Activated B cell treated with CpG ODN at 0.5 μM for 24 hours (primary cell): Measurements from ENCODE around the gene PSME3IP1. TPM values are rescaled to one million over a fixed set of nuclear protein-coding genes. Genes with fewer than 3 reads are reported as not detected.

Experiments
- ATAC-seq: fragments of 200-7000 bp; cut with Tn5 transposase; one replicate; pipeline ENCODE4 v1.10.0; 2021; ENCODE audit warnings: low read depth, mild to moderate bottlenecking, moderate library complexity
- CTCF ChIA-PET: fragments of 350-600 bp; sonication (Branson Sonifier 250); formaldehyde crosslinking; loops from one replicate; lab custom pipeline; 2021; ENCODE audit warnings: antibody characterized with exemption; lab: Charles Lee
- POLR2A ChIA-PET: fragments of 350-600 bp; sonication (Branson Sonifier 250); formaldehyde crosslinking; loops from one replicate; lab custom pipeline; 2021; ENCODE audit warnings: antibody characterized with exemption; lab: Charles Lee
- DNase-seq: peaks from one replicate; pipeline ENCODE4 v3.0.0; 2022
- H3K27ac Mint-ChIP-seq: one replicate; pipeline ENCODE4 v1.8.0; 2020; ENCODE audit warnings: mixed read lengths
- H3K27me3 Mint-ChIP-seq: one replicate; pipeline ENCODE4 v1.8.0; 2021; ENCODE audit warnings: mixed read lengths
- H3K36me3 Mint-ChIP-seq: one replicate; pipeline ENCODE4 v1.8.0; 2021; ENCODE audit warnings: low read depth, mixed read lengths
- H3K4me1 Mint-ChIP-seq: one replicate; pipeline ENCODE4 v1.8.0; 2021; ENCODE audit warnings: mixed read lengths
- H3K4me3 Mint-ChIP-seq: one replicate; pipeline ENCODE4 v1.8.0; 2020; ENCODE audit warnings: mild to moderate bottlenecking, mixed read lengths
- H3K9me3 Mint-ChIP-seq: one replicate; pipeline ENCODE4 v1.8.0; 2020; ENCODE audit warnings: mixed read lengths
- CTCF ChIP-seq: fragments of 200-600 bp; IDR thresholded peaks from one replicate; pipeline ENCODE4 v1.8.0; 2022; ENCODE audit warnings: antibody characterized with exemption, mild to moderate bottlenecking
- intact Hi-C: fragments of 100-400 bp; cut with micrococcal nuclease; formaldehyde crosslinking; loops from one replicate; pipeline ENCODE4 v1.15.1; 2024
- total RNA-seq: library from RNA; stranded (reverse); gene quantifications from 2 replicates; pipeline ENCODE4 v1.2.3, GENCODE V29; 2022

PSME3IP1 gene
- total RNA-seq, 1 donor from 2014 or later: 147 TPM

GRCh38 chr16:57163842-57164241 lies 22.0 kb downstream of the PSME3IP1 start:
- no peaks in the 10 kb centered on the region for H3K27me3 Mint-ChIP-seq
- H3K27ac Mint-ChIP-seq: no peak overlapping the region
- TF ChIP-seq CTCF: no peak
- H3K9me3 Mint-ChIP-seq: no peaks in the 10 kb centered on the region
- H3K4me1 Mint-ChIP-seq: peaks cover 14% of the 10 kb centered on the region
- H3K4me3 Mint-ChIP-seq: no peak overlapping the region
- POLR2A ChIA-PET: no interaction called here
- intact Hi-C loops: no loop called here
- DNase-seq (no peak), ATAC-seq (no peak)
- H3K36me3 Mint-ChIP-seq: peaks cover 77% of the 10 kb centered on the region
- CTCF ChIA-PET: no interaction called here

- ChIA-PET CTCF (no interaction called here), POLR2A (no interaction called here)
- ATAC-seq: no peak
- Mint-ChIP-seq H3K4me1 (no peaks in the 10 kb centered on the region), H3K36me3 (peaks cover 86% of the 10 kb centered on the region), H3K27ac (no peak overlapping the region), H3K4me3 (no peak overlapping the region), H3K9me3 (no peaks in the 10 kb centered on the region), H3K27me3 (no peaks in the 10 kb centered on the region)
- intact Hi-C loops: no loop called here
- TF ChIP-seq CTCF: no peak
- no peak for DNase-seq
Observed at GRCh38 chr16:57159447-57159846, 26.4 kb downstream of the PSME3IP1 start.

- TF ChIP-seq CTCF: no peak
- Mint-ChIP-seq H3K36me3 (peaks cover 88% of the 10 kb centered on the region), H3K4me1 (no peaks in the 10 kb centered on the region), H3K27me3 (no peaks in the 10 kb centered on the region), H3K9me3 (no peaks in the 10 kb centered on the region), H3K4me3 (no peak overlapping the region), H3K27ac (no peak overlapping the region)
- ChIA-PET POLR2A (no interaction called here), CTCF (interaction anchor here (0.6 kb wide), 1 partner anchor 208 kb away, joined by 3 read pairs; no protein-coding TSS in a partner anchor)
- DNase-seq (no peak), ATAC-seq (no peak)
- intact Hi-C loops: no loop called here
Observed at GRCh38 chr16:57157533-57157932, 28.3 kb downstream of the PSME3IP1 start.

- no peak for TF ChIP-seq CTCF
- ChIA-PET POLR2A (no interaction called here), CTCF (interaction anchor here (0.7 kb wide), 1 partner anchor 331 kb away, joined by 3 read pairs; no protein-coding TSS in a partner anchor)
- no peaks in the 10 kb centered on the region for H3K27me3 Mint-ChIP-seq
- H3K9me3 Mint-ChIP-seq: no peaks in the 10 kb centered on the region
- intact Hi-C loops: no loop called here
- ATAC-seq (no peak), DNase-seq (no peak)
- peaks cover 86% of the 10 kb centered on the region for H3K36me3 Mint-ChIP-seq
- H3K4me3 Mint-ChIP-seq: no peak overlapping the region
- no peak overlapping the region for H3K27ac Mint-ChIP-seq
- H3K4me1 Mint-ChIP-seq: no peaks in the 10 kb centered on the region
Observed at GRCh38 chr16:57156351-57156703, 29.5 kb downstream of the PSME3IP1 start.

GRCh38 chr16:57155702-57156350 lies 30.0 kb downstream of the PSME3IP1 start:
- TF ChIP-seq CTCF: no peak
- POLR2A ChIA-PET: interaction anchor here (0.6 kb wide), 1 partner anchor 292 kb away, joined by 8 read pairs; no protein-coding TSS in a partner anchor
- ATAC-seq: no peak
- DNase-seq: no peak
- H3K9me3 Mint-ChIP-seq: no peaks in the 10 kb centered on the region
- no peaks in the 10 kb centered on the region for H3K4me1 Mint-ChIP-seq
- H3K36me3 Mint-ChIP-seq: peaks cover 83% of the 10 kb centered on the region
- H3K27ac Mint-ChIP-seq: no peak overlapping the region
- intact Hi-C loops: no loop called here
- H3K27me3 Mint-ChIP-seq: no peaks in the 10 kb centered on the region
- no peak overlapping the region for H3K4me3 Mint-ChIP-seq
- CTCF ChIA-PET: interaction anchor here (0.7 kb wide), 1 partner anchor 331 kb away, joined by 3 read pairs; no protein-coding TSS in a partner anchor
